ENCODE data around the gene ALDH3A1. TPM values are rescaled to one million over a fixed set of nuclear protein-coding genes. Genes with fewer than 3 reads are reported as not detected.

The ALDH3A1 gene
- total RNA-seq, 1 experiment from 2014 or later: 0.39 TPM

DNA sequence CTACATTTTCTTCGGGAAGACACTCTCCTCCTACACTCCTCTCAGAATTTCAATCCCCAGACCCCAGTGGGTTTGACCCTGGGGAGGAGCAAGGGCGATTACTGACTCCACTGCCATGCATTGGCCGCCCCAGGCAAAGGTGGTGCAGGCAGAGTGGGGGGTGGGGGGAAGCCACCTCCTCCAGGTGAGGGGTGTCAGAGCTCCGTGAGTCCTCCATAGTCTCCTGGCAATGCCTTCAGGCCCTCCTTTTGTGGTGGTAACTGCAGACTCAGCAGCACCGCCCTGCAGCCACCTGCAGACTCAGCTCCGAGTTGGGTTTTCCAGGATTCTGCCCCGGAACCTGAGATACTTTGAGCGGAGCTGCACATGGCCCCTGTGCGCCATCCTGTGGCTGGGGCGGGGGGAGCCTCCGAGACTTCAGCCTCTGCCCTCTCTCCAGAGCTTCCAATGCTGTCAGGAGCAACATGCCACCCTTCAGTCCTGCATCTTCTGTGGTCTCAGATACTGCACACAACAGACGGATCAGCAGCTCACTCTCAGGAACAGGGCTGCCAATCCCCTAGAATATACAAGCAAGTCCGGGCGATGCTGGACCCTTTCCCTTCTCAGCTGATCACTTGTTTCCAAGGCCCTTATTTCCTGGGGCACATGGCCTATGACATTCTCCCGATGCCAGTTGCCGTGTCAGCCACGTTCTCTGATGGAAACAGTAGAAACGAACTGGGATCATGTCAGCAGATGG is 29.3 kb downstream of the ALDH3A1 start:
- no peaks in the 10 kb centered on the region for H3K9me3 ChIP-seq (ENCODE audit: control insufficient read depth, low read depth, low read length)
- Mint-ChIP-seq H3K36me3 (ENCODE audit: insufficient read depth in 1 of 3, low read depth in 3 of 3) (no peaks in the 10 kb centered on the region), H3K9me3 (no peaks in the 10 kb centered on the region), H3K4me1 (peaks cover 8 to 18% of the 10 kb centered on the region in 2 experiments), H3K27me3 (ENCODE audit: low read depth) (no peaks in the 10 kb centered on the region), H3K27ac (no peak overlapping the region; a peak in 1 of 7 replicates), H3K4me3 (no peak overlapping the region)
- no peak overlapping the region for H2BK15ac ChIP-seq (ENCODE audit: low read depth, low read length)
- no peaks in the 10 kb centered on the region for H3K27me3 ChIP-seq (ENCODE audit: insufficient read depth, low read length)
- H2BK120ac ChIP-seq (ENCODE audit: low read depth, low read length, poor library complexity, severe bottlenecking): no peak overlapping the region
- no peak overlapping the region for H2BK12ac ChIP-seq (ENCODE audit: insufficient read length, low read depth, low read length)
- H4K20me1 ChIP-seq (ENCODE audit: control insufficient read depth, insufficient read depth, insufficient read length): no peaks in the 10 kb centered on the region
- no peak overlapping the region for H4K91ac ChIP-seq (ENCODE audit: insufficient read length, low read depth, low read length)
- H3K79me1 ChIP-seq (ENCODE audit: insufficient read depth, low read depth, low read length, poor library complexity, severe bottlenecking): no peaks in the 10 kb centered on the region
- H3K4me1 ChIP-seq (ENCODE audit: insufficient read depth, low read length): no peaks in the 10 kb centered on the region
- no peak overlapping the region for H4K8ac ChIP-seq (replicated peaks; ENCODE audit: insufficient read length, low read depth, low read length)
- H3T11ph ChIP-seq (ENCODE audit: low read length): no peak overlapping the region
- TF ChIP-seq, protein P1, sequence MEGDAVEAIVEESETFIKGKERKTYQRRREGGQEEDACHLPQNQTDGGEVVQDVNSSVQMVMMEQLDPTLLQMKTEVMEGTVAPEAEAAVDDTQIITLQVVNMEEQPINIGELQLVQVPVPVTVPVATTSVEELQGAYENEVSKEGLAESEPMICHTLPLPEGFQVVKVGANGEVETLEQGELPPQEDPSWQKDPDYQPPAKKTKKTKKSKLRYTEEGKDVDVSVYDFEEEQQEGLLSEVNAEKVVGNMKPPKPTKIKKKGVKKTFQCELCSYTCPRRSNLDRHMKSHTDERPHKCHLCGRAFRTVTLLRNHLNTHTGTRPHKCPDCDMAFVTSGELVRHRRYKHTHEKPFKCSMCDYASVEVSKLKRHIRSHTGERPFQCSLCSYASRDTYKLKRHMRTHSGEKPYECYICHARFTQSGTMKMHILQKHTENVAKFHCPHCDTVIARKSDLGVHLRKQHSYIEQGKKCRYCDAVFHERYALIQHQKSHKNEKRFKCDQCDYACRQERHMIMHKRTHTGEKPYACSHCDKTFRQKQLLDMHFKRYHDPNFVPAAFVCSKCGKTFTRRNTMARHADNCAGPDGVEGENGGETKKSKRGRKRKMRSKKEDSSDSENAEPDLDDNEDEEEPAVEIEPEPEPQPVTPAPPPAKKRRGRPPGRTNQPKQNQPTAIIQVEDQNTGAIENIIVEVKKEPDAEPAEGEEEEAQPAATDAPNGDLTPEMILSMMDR (conservative IDR thresholded peaks at IDR 0.05): peak; percentile 73
- H2AK5ac ChIP-seq (ENCODE audit: insufficient read length, low read length): no peak overlapping the region
- H2AFZ ChIP-seq (ENCODE audit: low read length): no peak overlapping the region
- H3K4me2 ChIP-seq (ENCODE audit: insufficient read depth, insufficient read length, low read length): no peak overlapping the region
- no peak overlapping the region; the same call in 1 of the 2 replicates for H3K14ac ChIP-seq (ENCODE audit: insufficient read depth, low read length)
- no peak overlapping the region for H2BK20ac ChIP-seq (ENCODE audit: low read depth, low read length, poor library complexity, severe bottlenecking)
- H3K56ac ChIP-seq (ENCODE audit: insufficient read length, low read depth, low read length): no peak overlapping the region
- H3K9ac ChIP-seq (ENCODE audit: extremely low read depth, insufficient read length, low read length): no peak overlapping the region
- no peak overlapping the region for H3K18ac ChIP-seq (ENCODE audit: insufficient read length, low read depth, low read length)
- no peak overlapping the region for H4K5ac ChIP-seq (ENCODE audit: insufficient read length, low read depth, low read length)
- no peak overlapping the region for H2BK5ac ChIP-seq (ENCODE audit: insufficient read length, low read length)
- no peak overlapping the region for H3K4ac ChIP-seq (ENCODE audit: low read depth, low read length)
- no peak overlapping the region for H3K23ac ChIP-seq (ENCODE audit: insufficient read length, low read depth, low read length)
- H3K79me2 ChIP-seq (ENCODE audit: insufficient read depth, low read length): no peaks in the 10 kb centered on the region
- DNase-seq: peak; percentile 74
- H3K23me2 ChIP-seq (ENCODE audit: insufficient read length, low read depth, low read length, poor library complexity, severe bottlenecking): no peaks in the 10 kb centered on the region
- no CpG with 5 or more reads among the region's 18 CpGs for WGBS (ENCODE audit: extremely low coverage, insufficient read length, low lambda C conversion rate)
- H3K27ac ChIP-seq (ENCODE audit: insufficient read length, low read depth, low read length): no peak overlapping the region
